ENCODE measurements around the gene GAREM1. TPM values are rescaled to one million over a fixed set of nuclear protein-coding genes. Genes with fewer than 3 reads are reported as not detected.
A peak's percentile ranks its signal among the peaks of the same experiment; 100 is the strongest.
"Not testable (repeated sequence)": the region's sequence is repeated elsewhere in the genome, so short reads cannot be mapped to it uniquely, and the experiment has no call there.

The GAREM1 gene
- total RNA-seq, 4 donors from 2014 or later, result 10.8 to 32.5 (median 18.3) TPM

DNA sequence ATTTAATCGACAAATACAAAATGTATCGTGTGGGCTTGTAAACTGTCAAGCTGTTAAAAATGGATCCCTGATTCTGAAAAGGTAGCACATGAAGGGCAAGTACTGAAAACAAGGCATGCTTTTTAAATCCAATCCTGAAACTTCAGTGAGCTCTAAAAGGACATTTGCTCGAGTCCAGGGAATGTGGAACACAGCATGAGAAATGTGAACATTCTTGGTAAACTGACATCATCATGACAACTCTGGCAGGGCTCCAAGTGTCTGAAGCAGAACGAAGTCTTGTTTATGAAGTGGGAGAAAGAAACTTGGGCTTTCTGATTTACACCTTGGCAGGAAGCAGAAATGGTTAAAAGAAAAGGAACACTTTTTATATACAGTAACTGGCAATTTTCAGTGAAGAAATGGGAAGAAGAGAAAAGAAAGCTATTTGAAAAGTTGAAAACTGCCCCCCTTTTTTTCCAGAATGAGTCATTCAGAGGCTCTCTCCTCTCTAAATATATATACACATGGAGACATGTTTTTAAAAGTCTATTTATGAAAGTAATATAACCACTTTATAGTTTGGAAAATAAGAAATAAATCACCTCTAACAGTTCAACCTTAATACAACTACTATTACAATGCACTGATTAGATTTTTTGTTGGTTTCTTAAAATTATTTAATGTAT is 120.8 kb downstream of the GAREM1 start:
- 29% methylated on average over 4 of the region's 4 CpGs for WGBS, 2 donors
- Histone ChIP-seq H3K9me3 (no peaks in the 10 kb centered on the region), H3K4me1 (peaks cover 0 to 47% (median 0%) of the 10 kb centered on the region in 3 donors), H3K4me3 (peak overlapping the region in 1 of 4 donors; percentile 31), H3K27me3 (no peaks in the 10 kb centered on the region), H3K36me3 (no peaks in the 10 kb centered on the region), H3K27ac (peak overlapping the region; percentile 8 to 79 (median 66))
- TF ChIP-seq, protein P1, sequence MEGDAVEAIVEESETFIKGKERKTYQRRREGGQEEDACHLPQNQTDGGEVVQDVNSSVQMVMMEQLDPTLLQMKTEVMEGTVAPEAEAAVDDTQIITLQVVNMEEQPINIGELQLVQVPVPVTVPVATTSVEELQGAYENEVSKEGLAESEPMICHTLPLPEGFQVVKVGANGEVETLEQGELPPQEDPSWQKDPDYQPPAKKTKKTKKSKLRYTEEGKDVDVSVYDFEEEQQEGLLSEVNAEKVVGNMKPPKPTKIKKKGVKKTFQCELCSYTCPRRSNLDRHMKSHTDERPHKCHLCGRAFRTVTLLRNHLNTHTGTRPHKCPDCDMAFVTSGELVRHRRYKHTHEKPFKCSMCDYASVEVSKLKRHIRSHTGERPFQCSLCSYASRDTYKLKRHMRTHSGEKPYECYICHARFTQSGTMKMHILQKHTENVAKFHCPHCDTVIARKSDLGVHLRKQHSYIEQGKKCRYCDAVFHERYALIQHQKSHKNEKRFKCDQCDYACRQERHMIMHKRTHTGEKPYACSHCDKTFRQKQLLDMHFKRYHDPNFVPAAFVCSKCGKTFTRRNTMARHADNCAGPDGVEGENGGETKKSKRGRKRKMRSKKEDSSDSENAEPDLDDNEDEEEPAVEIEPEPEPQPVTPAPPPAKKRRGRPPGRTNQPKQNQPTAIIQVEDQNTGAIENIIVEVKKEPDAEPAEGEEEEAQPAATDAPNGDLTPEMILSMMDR (IDR thresholded peaks at IDR 0.05), result no peak
- no peak for TF ChIP-seq POLR2A (IDR thresholded peaks at IDR 0.05)
- intact Hi-C loops (cut with DNase I), result no loop called here
- no peak for DNase-seq

GRCh38 chr18:32346671-32347070 is 124.0 kb downstream of the GAREM1 start:
- 61 to 64% methylated on average over 4 of the region's 4 CpGs for WGBS, 2 donors
- intact Hi-C loops (cut with DNase I), result no loop called here
- peak overlapping the region; percentile 2 to 45 (median 30) for H3K27ac ChIP-seq
- no peaks in the 10 kb centered on the region for H3K9me3 ChIP-seq
- H3K27me3 ChIP-seq, result no peaks in the 10 kb centered on the region
- peaks cover 0 to 47% (median 0%) of the 10 kb centered on the region in 3 donors for H3K4me1 ChIP-seq
- TF ChIP-seq POLR2A (IDR thresholded peaks at IDR 0.05), result no peak
- TF ChIP-seq, protein P1 (IDR thresholded peaks at IDR 0.05), result no peak
- peak overlapping the region in 1 of 4 donors; percentile 9 for H3K4me3 ChIP-seq
- H3K36me3 ChIP-seq, result no peaks in the 10 kb centered on the region
- no peak for DNase-seq

- Histone ChIP-seq H3K36me3 (no peaks in the 10 kb centered on the region), H3K9me3 (no peaks in the 10 kb centered on the region), H3K4me1 (peaks cover 0 to 21% (median 0%) of the 10 kb centered on the region in 3 donors), H3K27ac (no peak overlapping the region), H3K27me3 (no peaks in the 10 kb centered on the region), H3K4me3 (no peak overlapping the region)
- TF ChIP-seq, protein P1 (IDR thresholded peaks at IDR 0.05), result no peak
- no peak for TF ChIP-seq POLR2A (IDR thresholded peaks at IDR 0.05)
- WGBS, 2 donors, result 90 to 93% methylated on average over 3 of the region's 3 CpGs
- no peak for DNase-seq
- intact Hi-C loops (cut with DNase I), result no loop called here
These were observed 127.0 kb downstream of the GAREM1 start for GRCh38 chr18:32343634-32344033.

GRCh38 chr18:32341112-32341511 is 129.6 kb downstream of the GAREM1 start:
- H3K4me3 ChIP-seq; H3K27me3 ChIP-seq; intact Hi-C loops (cut with DNase I); H3K36me3 ChIP-seq; DNase-seq; H3K27ac ChIP-seq; H3K9me3 ChIP-seq; H3K4me1 ChIP-seq: not testable (repeated sequence)
- WGBS, 2 donors, result 91 to 98% methylated on average over 3 of the region's 3 CpGs

DNA sequence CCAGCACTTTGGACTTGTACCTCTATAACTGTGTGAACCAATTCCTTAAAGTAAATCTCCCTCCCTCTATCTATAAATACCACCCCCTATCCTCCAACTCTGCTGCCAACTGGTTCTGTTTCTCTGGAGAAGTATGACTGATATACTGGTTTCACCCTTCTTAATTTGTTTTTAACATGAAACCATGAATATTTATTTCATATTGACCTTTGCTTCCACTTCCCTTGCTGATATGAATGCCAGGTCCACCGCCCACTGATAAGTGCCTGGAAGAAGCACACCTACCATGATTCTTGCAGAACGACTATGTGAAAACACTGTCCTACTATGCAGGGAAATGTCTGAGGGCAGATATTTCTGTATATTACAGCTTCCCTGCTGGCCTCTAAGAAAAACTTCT is 131.6 kb downstream of the GAREM1 start:
- WGBS, 2 donors, result 74 to 92% methylated on average over 2 of the region's 2 CpGs
- TF ChIP-seq POLR2A (IDR thresholded peaks at IDR 0.05), result no peak
- TF ChIP-seq, protein P1 (IDR thresholded peaks at IDR 0.05), result no peak
- Histone ChIP-seq H3K9me3 (no peaks in the 10 kb centered on the region), H3K27ac (no peak overlapping the region), H3K4me1 (no peaks in the 10 kb centered on the region), H3K36me3 (no peaks in the 10 kb centered on the region), H3K4me3 (no peak overlapping the region), H3K27me3 (no peaks in the 10 kb centered on the region)
- intact Hi-C loops (cut with DNase I), result no loop called here
- no peak for DNase-seq
